ENCODE results near the gene NBPF12.
A peak's percentile ranks its signal among the peaks of the same experiment; 100 is the strongest.
"Not testable (repeated sequence)": the region's sequence is repeated elsewhere in the genome, so short reads cannot be mapped to it uniquely, and the experiment has no call there.

NBPF12 gene

GRCh38 chr1:146938242-146938902, at the start of gene NBPF12:
NBPF12 (plus strand) TSS chr1:146938324; CDS start chr1:146960144, 21,820 bp downstream.
- peak; percentile 86 for DNase-seq (ENCODE audit: low spot score)

GRCh38 chr1:146891355-146891754, 46.8 kb upstream of the NBPF12 start:
- not testable (repeated sequence) for DNase-seq (ENCODE audit: low spot score)

- not testable (repeated sequence) for DNase-seq (ENCODE audit: low spot score)
These were observed 45.8 kb upstream of the NBPF12 start for GRCh38 chr1:146892331-146892730.

GRCh38 chr1:146907565-146908261, 30.4 kb upstream of the NBPF12 start:
- not testable (repeated sequence) for DNase-seq (ENCODE audit: low spot score)

GRCh38 chr1:146912975-146913374, 25.1 kb upstream of the NBPF12 start:
- peak; percentile 48 for DNase-seq (ENCODE audit: low spot score)

GRCh38 chr1:146920811-146921210, 17.3 kb upstream of the NBPF12 start:
- not testable (repeated sequence) for DNase-seq (ENCODE audit: low spot score)

- not testable (repeated sequence) for DNase-seq (ENCODE audit: low spot score)
These were observed 15.5 kb upstream of the NBPF12 start for GRCh38 chr1:146922614-146923013.

GRCh38 chr1:146924106-146924505, 14.0 kb upstream of the NBPF12 start:
- not testable (repeated sequence) for DNase-seq (ENCODE audit: low spot score)

- DNase-seq (ENCODE audit: low spot score), result not testable (repeated sequence)
These were observed 11.7 kb upstream of the NBPF12 start for GRCh38 chr1:146926413-146926812.

GRCh38 chr1:146930225-146930624, 7.9 kb upstream of the NBPF12 start:
- DNase-seq (ENCODE audit: low spot score), result not testable (repeated sequence)

GRCh38 chr1:146934390-146935223, 3.5 kb upstream of the NBPF12 start:
- not testable (repeated sequence) for DNase-seq (ENCODE audit: low spot score)

GRCh38 chr1:146937462-146937861, 662 bp upstream of the NBPF12 start:
- not testable (repeated sequence) for DNase-seq (ENCODE audit: low spot score)

GRCh38 chr1:146938927-146939786, 1.0 kb downstream of the NBPF12 start:
- peak; percentile 49 for DNase-seq (ENCODE audit: low spot score)

- not testable (repeated sequence) for DNase-seq (ENCODE audit: low spot score)
These were observed 2.2 kb downstream of the NBPF12 start for GRCh38 chr1:146940293-146940692.

- not testable (repeated sequence) for DNase-seq (ENCODE audit: low spot score)
These were observed 5.3 kb downstream of the NBPF12 start for GRCh38 chr1:146943342-146943886.

GRCh38 chr1:146948127-146948526, 10.0 kb downstream of the NBPF12 start:
- DNase-seq (ENCODE audit: low spot score), result not testable (repeated sequence)

- not testable (repeated sequence) for DNase-seq (ENCODE audit: low spot score)
These were observed 26.2 kb downstream of the NBPF12 start for GRCh38 chr1:146964340-146964739.

GRCh38 chr1:146966351-146966750, 28.2 kb downstream of the NBPF12 start:
- not testable (repeated sequence) for DNase-seq (ENCODE audit: low spot score)

- DNase-seq (ENCODE audit: low spot score), result not testable (repeated sequence)
These were observed 32.5 kb downstream of the NBPF12 start for GRCh38 chr1:146970656-146971055.

- not testable (repeated sequence) for DNase-seq (ENCODE audit: low spot score)
These were observed 34.6 kb downstream of the NBPF12 start for GRCh38 chr1:146972681-146973080.

- DNase-seq (ENCODE audit: low spot score), result not testable (repeated sequence)
These were observed 47.7 kb downstream of the NBPF12 start for GRCh38 chr1:146985855-146986254.

Measured in ecto neural progenitor cell (in vitro differentiated cells).